Measurements from ENCODE around the gene GH1. TPM values are rescaled to one million over a fixed set of nuclear protein-coding genes. Genes with fewer than 3 reads are reported as not detected.

The GH1 gene
- total and polyA plus RNA-seq, 10 donors, result 0.29 to 1.5 (median 0.72) TPM; not detected in 2

DNA sequence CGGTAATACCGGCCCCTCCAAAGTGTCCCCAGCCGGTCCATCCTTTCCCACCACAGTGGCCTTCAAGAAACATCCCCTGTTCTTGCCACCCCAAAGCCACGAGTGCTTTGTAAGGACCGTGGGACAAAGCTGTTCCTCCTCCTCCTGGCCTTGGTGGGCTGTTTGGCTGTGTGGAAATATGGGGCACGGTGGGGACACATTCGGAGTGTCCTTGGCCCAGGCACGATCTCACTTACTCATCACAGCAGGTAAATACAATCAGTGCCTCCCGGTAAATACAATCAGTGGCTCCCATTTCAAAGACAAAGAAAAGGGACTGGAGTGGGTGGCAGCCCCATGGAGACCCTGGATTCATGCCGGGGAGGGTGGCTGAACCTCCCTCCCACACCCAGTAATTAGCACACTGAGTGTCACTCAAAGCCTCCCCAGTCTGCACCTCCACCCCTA is 43.7 kb upstream of the GH1 start:
- intact Hi-C loops (cut with DNase I; ENCODE audit: low total_unique reads), result no loop called here
- H3K27ac ChIP-seq, result peak overlapping the region in 7 of 8 donors; percentile 70 to 92 (median 79)

DNA sequence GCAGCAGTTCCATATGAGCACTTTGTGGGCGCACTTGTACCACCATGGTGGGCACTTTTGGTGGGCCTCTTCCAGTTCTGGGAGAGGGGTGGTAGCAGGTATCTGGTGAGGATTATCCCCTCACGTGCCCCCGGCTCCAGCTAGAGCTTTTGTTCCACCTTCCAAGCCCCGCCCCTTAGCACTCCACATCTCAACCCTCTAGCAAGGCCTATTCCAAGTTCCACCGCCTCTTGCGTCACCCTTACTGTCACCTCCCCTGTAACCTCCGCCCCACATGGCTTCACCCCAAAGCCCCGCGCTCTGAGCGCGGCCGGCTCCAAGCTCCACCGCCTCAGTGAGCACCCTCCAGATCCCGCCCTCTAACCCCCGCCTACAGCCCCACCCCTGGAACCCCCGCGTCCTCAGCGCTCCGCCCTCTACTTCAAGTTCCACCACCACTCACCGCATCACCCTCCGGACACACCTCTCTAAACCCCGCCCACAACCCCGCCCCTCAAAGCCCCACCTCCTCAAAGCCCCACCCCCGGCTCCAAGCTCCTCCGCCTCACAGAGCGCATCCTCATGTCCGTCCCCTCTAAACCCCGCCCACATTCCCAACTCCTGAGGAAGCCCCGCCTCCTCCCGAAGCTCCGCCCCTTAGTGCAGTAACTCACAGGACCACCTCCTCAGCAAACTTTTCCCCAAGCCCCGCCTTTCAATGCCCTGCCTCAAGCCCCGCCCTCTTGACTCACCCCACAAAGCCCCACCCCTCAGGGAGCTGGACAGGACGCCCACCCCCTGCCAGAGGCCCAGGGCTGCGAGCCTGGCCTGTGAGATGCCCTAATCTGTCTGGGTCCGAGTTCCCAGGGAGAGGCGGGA is 42.9 kb upstream of the GH1 start:
- Histone ChIP-seq H3K4me3 (peak overlapping the region in 2 of 8 donors; percentile 10 to 42), H3K27ac (peak overlapping the region in 5 of 8 donors; percentile 77 to 92 (median 83)), H3K4me1 (peaks cover 8 to 49% (median 24%) of the 10 kb centered on the region in 6 donors), H3K9me3 (no peaks in the 10 kb centered on the region), H3K36me3 (no peaks in the 10 kb centered on the region), H3K27me3 (replicated peaks in 1 of 7) (no peaks in the 10 kb centered on the region)
- WGBS, 5 donors, result 26 to 36% (median 31%) methylated on average over 33 to 37 of the region's 37 CpGs
- no peak for DNase-seq
- intact Hi-C loops (cut with DNase I; ENCODE audit: low total_unique reads), result no loop called here
- TF ChIP-seq, protein P1, sequence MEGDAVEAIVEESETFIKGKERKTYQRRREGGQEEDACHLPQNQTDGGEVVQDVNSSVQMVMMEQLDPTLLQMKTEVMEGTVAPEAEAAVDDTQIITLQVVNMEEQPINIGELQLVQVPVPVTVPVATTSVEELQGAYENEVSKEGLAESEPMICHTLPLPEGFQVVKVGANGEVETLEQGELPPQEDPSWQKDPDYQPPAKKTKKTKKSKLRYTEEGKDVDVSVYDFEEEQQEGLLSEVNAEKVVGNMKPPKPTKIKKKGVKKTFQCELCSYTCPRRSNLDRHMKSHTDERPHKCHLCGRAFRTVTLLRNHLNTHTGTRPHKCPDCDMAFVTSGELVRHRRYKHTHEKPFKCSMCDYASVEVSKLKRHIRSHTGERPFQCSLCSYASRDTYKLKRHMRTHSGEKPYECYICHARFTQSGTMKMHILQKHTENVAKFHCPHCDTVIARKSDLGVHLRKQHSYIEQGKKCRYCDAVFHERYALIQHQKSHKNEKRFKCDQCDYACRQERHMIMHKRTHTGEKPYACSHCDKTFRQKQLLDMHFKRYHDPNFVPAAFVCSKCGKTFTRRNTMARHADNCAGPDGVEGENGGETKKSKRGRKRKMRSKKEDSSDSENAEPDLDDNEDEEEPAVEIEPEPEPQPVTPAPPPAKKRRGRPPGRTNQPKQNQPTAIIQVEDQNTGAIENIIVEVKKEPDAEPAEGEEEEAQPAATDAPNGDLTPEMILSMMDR (IDR thresholded peaks at IDR 0.05 in 8 of 11, conservative IDR thresholded peaks at IDR 0.05 in 3 of 11), result no peak
- no peak for TF ChIP-seq POLR2A (IDR thresholded peaks at IDR 0.05)
- no peak for TF ChIP-seq POLR2AphosphoS5 (IDR thresholded peaks at IDR 0.05)

More for the DNA sequence above, 43.7 kb upstream of the GH1 start:
- Histone ChIP-seq H3K4me3 (no peak overlapping the region), H3K9me3 (no peaks in the 10 kb centered on the region), H3K36me3 (no peaks in the 10 kb centered on the region), H3K27me3 (replicated peaks in 1 of 7) (no peaks in the 10 kb centered on the region), H3K4me1 (peaks cover 8 to 55% (median 27%) of the 10 kb centered on the region in 6 donors)
- TF ChIP-seq POLR2A (IDR thresholded peaks at IDR 0.05), result no peak
- TF ChIP-seq, protein P1 (IDR thresholded peaks at IDR 0.05 in 8 of 11, conservative IDR thresholded peaks at IDR 0.05 in 3 of 11), result no peak
- 71 to 85% (median 74%) methylated on average over 10 of the region's 10 CpGs for WGBS, 5 donors
- DNase-seq, result no peak

DNA sequence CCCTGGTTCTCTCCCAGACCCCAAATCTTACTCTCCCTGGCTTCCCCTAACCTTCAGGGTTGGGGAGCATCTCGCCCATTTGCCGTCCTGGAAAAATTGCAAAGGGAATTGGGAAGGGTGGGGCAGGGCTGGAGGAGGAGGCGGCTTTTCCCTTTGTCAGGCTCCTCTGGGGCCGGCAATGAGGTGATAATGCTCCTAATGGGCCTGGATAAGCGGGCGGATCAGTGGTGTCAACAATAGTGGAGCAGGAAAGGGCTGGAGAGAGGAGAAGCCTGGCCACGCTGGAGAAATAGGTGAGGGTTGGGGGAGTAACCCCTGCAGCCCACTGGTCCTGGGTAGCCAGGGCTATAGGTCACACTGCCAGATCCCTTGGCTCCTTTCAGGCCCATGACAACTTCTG is 41.8 kb upstream of the GH1 start:
- Histone ChIP-seq H3K9me3 (no peaks in the 10 kb centered on the region), H3K4me1 (peaks cover 8 to 50% (median 22%) of the 10 kb centered on the region in 6 donors), H3K36me3 (no peaks in the 10 kb centered on the region), H3K4me3 (no peak overlapping the region), H3K27ac (no peak overlapping the region), H3K27me3 (replicated peaks in 1 of 7) (no peaks in the 10 kb centered on the region)
- no peak for DNase-seq
- WGBS, 5 donors, result 70 to 88% (median 85%) methylated on average over 7 of the region's 7 CpGs
- no peak for TF ChIP-seq POLR2AphosphoS5 (IDR thresholded peaks at IDR 0.05)
- no peak for TF ChIP-seq POLR2A (IDR thresholded peaks at IDR 0.05)
- TF ChIP-seq, protein P1 (IDR thresholded peaks at IDR 0.05 in 8 of 11, conservative IDR thresholded peaks at IDR 0.05 in 3 of 11), result no peak
- intact Hi-C loops (cut with DNase I; ENCODE audit: low total_unique reads), result no loop called here

DNA sequence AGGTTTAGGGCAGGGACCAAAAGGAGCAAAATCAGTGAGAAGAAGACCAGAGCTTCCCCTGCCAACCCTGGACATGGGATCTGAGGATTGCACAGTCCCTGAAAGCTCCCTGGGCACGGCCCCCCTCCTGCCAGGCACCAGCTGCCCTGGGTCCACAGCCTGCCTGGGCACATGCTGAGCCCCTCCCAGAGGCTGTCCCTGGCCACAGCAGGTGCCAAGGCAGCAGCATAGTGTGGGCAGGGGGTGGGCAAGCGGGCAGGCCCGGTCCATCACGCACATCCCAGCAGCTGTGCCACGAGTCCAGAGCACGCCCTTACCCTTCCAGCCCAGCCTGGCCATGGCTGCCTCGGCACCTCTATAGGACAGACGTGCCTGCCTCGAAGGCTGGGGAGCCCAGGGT is 41.4 kb upstream of the GH1 start:
- DNase-seq, result no peak
- no peak overlapping the region for H3K27ac ChIP-seq
- no peaks in the 10 kb centered on the region for H3K9me3 ChIP-seq
- H3K27me3 ChIP-seq (replicated peaks in 1 of 7), result no peaks in the 10 kb centered on the region
- H3K4me3 ChIP-seq, result no peak overlapping the region
- TF ChIP-seq POLR2A (IDR thresholded peaks at IDR 0.05) (no peak), POLR2AphosphoS5 (IDR thresholded peaks at IDR 0.05) (no peak)
- TF ChIP-seq, protein P1 (IDR thresholded peaks at IDR 0.05 in 8 of 11, conservative IDR thresholded peaks at IDR 0.05 in 3 of 11), result no peak
- WGBS, 5 donors, result 83 to 94% (median 88%) methylated on average over 4 to 9 of the region's 9 CpGs
- H3K4me1 ChIP-seq, result peaks cover 8 to 54% (median 23%) of the 10 kb centered on the region in 6 donors
- H3K36me3 ChIP-seq, result no peaks in the 10 kb centered on the region
- intact Hi-C loops (cut with DNase I; ENCODE audit: low total_unique reads), result no loop called here

Data from spleen (tissue), 11 donors.